Hepatocyte (in vitro differentiated cells): ENCODE measurements around the gene RIT2.

Source experiments
- EZH2phosphoT487 ChIP-seq: fragments of 200-600 bp; sonication (generic); IDR thresholded peaks from one replicate; pipeline ENCODE4 v1.6.1; 2018; ENCODE audit warnings: antibody characterized with exemption, mild to moderate bottlenecking, low read depth, moderate library complexity; ENCODE audit not compliant: unreplicated experiment, severe bottlenecking
- TF ChIP-seq, protein P1 (sequence below): fragments of 200-600 bp; sonication (generic); IDR thresholded peaks from 2 replicates; pipeline ENCODE4 v1.5.1; 2016; ENCODE audit warnings: antibody characterized with exemption, mild to moderate bottlenecking; ENCODE audit not compliant: poor library complexity

GRCh38 chr18:42778445-42779042, 336.9 kb downstream of the RIT2 start:
- TF ChIP-seq, protein P1, sequence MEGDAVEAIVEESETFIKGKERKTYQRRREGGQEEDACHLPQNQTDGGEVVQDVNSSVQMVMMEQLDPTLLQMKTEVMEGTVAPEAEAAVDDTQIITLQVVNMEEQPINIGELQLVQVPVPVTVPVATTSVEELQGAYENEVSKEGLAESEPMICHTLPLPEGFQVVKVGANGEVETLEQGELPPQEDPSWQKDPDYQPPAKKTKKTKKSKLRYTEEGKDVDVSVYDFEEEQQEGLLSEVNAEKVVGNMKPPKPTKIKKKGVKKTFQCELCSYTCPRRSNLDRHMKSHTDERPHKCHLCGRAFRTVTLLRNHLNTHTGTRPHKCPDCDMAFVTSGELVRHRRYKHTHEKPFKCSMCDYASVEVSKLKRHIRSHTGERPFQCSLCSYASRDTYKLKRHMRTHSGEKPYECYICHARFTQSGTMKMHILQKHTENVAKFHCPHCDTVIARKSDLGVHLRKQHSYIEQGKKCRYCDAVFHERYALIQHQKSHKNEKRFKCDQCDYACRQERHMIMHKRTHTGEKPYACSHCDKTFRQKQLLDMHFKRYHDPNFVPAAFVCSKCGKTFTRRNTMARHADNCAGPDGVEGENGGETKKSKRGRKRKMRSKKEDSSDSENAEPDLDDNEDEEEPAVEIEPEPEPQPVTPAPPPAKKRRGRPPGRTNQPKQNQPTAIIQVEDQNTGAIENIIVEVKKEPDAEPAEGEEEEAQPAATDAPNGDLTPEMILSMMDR, result no peak
- no peak for TF ChIP-seq EZH2phosphoT487
